Fibroblast of villous mesenchyme (primary cell): ENCODE results near the gene SLC39A2. TPM values are rescaled to one million over a fixed set of nuclear protein-coding genes. Genes with fewer than 3 reads are reported as not detected.
"Not testable (repeated sequence)": the region's sequence is repeated elsewhere in the genome, so short reads cannot be mapped to it uniquely, and the experiment has no call there.

Source experiments
- DNase-seq: peaks from one replicate; pipeline ENCODE4 v3.0.0-alpha.2; 2010; ENCODE audit warnings: low read depth
- H3K4me3 ChIP-seq: 2 replicates; pipeline ENCODE4 v1.5.1; 2011; ENCODE audit warnings: low read depth, mild to moderate bottlenecking, low read length
- total RNA-seq: library from RNA; depleted of rRNA; stranded (reverse); fragments of >200 nt; gene quantifications from 2 replicates; pipeline ENCODE4 v1.2.3, GENCODE V29; 2012
- TF ChIP-seq, protein P1 (sequence below): IDR thresholded peaks from 2 replicates; pipeline ENCODE4 v1.5.1; 2012; ENCODE audit warnings: low read depth, mild to moderate bottlenecking, low read length; ENCODE audit not compliant: insufficient read depth

The SLC39A2 gene, protein sequence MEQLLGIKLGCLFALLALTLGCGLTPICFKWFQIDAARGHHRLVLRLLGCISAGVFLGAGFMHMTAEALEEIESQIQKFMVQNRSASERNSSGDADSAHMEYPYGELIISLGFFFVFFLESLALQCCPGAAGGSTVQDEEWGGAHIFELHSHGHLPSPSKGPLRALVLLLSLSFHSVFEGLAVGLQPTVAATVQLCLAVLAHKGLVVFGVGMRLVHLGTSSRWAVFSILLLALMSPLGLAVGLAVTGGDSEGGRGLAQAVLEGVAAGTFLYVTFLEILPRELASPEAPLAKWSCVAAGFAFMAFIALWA
- not detected in 2 replicates for total RNA-seq

DNA sequence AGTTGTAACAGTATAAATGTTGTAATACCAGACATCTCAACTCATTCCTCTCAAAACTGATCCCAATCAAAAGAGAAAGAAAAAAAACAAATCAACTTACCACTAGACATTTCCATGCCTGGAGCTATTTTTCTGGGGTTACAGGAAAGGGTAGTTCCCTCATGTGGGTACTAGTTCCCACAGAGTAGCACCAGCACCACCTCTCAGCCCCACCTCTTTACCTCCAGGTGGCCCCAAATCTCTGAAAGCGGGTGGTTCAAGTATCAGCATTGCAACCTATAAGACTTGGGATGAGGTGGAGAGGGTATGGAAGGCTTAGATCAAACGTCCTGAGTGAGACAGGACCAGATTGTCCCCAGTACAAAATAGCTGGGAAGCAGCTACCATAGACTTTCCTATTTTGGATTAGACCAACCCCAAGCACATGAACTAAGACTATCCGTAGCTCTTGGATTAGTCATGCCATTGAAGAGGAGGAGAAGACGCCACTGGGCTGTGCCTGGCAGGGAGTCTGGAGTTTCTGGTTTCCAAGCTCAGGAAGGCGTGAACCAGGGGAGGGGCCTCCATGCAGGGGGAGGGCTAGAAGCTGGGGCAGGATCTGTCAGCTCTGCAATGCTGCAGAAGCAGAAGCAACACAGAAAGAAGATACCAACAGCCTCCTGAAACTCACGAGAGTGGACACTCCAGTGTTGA, at the start of gene SLC39A2:
SLC39A2 (plus strand) TSS at position 620 of the 693 bp plus-strand sequence. CDS start 154 bp downstream, outside the sequence.
- TF ChIP-seq, protein P1, sequence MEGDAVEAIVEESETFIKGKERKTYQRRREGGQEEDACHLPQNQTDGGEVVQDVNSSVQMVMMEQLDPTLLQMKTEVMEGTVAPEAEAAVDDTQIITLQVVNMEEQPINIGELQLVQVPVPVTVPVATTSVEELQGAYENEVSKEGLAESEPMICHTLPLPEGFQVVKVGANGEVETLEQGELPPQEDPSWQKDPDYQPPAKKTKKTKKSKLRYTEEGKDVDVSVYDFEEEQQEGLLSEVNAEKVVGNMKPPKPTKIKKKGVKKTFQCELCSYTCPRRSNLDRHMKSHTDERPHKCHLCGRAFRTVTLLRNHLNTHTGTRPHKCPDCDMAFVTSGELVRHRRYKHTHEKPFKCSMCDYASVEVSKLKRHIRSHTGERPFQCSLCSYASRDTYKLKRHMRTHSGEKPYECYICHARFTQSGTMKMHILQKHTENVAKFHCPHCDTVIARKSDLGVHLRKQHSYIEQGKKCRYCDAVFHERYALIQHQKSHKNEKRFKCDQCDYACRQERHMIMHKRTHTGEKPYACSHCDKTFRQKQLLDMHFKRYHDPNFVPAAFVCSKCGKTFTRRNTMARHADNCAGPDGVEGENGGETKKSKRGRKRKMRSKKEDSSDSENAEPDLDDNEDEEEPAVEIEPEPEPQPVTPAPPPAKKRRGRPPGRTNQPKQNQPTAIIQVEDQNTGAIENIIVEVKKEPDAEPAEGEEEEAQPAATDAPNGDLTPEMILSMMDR: no peak
- DNase-seq: peak; percentile 71
- H3K4me3 ChIP-seq: no peak within 1 kb of the TSS

DNA sequence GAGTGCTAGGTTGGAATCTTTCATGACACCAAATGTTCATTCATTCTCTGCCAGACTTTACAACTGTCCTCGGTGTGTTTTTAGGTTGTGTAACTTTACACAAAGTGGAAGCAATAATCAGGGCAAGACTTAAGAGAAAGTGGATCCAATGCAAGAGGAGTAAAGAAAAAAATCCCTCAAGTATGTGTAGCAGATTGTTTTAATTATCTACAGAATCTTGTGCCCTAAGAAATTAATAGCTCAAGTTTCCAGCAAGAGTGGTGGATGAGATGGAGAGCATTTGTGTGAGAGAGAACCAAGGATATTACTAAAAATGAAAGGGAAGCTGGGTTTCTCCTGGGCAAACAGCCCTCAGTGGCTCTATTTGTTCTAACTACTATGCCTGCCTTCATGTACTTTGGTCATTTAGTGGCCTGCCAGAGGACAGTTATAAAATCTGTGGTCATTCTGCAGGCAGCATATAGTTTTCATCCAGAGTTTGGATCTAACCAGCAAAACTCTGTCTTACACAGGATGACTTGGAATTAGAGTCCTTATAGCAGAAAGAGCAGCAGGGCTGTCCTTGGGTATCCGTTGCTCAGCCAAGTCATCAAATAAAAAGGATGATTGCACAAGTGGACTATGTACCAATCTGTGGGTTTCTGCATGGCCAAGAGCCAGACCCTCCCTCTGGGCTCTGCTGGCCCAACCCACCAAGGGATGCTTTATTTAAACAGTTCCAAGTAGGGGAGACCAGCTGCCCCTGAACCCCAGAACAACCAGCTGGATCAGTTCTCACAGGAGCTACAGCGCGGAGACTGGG, 44.2 kb upstream of the SLC39A2 start, which contains the start of gene RNASE2:
RNASE2 (plus strand) TSS at position 752 of the 802 bp plus-strand sequence. CDS start 285 bp downstream, outside the sequence.
- not testable (repeated sequence) for DNase-seq, H3K4me3 ChIP-seq

DNA sequence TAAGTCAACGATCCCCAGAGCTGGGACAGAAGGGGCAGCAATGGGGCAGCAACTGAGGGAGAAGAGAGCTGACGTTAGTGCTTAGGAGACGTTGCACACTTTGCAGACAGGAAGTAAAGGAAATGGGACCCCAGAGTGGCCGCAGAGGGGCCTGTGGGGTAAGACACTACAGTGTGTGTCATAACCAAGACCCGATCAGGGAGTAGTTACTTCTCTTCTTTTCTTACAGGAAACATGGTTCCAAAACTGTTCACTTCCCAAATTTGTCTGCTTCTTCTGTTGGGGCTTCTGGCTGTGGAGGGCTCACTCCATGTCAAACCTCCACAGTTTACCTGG, 43.6 kb upstream of the SLC39A2 start:
- not testable (repeated sequence) for H3K4me3 ChIP-seq, DNase-seq

DNA sequence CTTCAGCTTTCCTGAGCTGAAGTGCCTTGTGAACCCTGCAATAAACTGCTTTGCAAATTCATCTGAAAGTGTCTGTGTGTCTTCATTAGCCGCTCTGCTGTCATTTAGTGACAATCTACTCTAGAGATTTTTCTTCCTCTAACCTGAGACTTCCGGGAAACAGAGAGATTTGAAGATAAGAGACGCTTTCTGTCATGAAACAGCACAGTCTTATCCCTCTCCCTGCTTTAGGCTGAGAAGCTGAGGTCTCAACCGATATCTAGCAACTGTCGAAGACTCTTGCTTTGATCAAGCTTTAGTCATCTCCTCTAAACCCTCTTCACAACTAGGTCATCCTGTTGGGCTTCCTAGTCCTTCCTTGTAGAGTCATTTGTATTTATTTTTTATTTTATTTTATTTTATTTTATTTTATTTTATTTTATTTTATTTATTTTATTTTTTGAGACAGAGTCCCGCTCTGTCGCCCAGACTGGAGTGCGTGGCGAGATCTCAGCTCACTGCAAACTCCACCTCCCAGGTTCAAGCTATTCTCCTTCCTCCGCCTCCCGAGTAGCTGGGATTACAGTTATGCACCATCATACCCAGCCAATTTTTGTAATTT, 42.6 kb upstream of the SLC39A2 start:
- DNase-seq: no peak
- TF ChIP-seq, protein P1: no peak
- H3K4me3 ChIP-seq: no peak overlapping the region

DNA sequence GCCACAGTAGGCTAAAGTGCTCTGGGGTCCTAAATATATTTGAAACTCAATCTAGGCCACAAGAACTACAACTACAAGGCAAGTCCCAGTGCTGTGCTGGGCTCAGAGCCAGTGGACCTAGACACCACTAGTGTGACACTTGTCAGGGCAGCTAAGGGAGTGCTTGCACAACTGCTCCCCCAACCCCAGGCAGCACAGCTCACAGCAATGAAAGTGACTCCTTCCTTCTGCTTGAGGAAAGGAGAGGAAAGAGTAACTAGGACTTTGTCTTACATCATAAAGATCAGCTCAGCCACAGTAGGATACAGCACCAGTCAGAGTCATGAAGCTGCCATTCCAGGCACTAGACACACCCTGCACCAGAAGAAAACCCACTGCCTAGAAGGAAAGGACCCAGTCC, 40.1 kb upstream of the SLC39A2 start:
- not testable (repeated sequence) for DNase-seq, H3K4me3 ChIP-seq

DNA sequence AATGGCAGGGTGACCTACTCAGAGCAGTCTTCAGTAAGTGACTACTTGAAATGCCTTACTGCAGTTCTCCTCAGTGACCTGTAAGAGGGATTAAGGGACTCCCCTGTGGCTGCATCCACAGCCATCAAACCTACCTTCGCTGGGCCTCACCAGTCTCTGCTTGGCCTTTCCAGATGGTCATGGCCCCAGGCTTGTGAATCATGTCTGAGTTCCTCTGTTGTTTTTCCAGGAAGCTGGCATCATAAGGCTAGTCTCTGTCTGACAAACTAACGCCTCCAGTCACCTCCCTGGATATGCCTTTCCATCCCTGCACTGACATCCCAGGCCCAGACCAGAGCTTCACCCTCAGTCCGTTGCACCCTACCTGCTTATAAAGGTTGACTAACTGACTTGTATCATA, 29.8 kb upstream of the SLC39A2 start:
- no peak for DNase-seq
- TF ChIP-seq, protein P1: no peak

DNA sequence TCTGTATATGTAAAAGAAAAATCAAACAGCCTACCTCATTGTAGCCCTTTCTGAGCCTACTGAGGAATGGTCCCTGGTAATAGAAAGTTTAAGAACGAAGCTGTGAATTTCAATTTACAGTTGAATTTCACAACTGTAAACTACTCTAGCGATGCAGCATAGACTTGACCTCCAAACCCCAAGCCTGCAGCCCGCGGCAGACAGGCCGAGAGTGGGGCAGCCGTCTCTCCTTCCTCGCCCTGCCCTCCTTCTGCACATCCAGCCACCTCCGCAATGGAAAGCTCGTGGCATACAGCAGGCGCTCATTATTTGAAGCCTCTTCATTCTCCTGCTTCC, 28.5 kb upstream of the SLC39A2 start:
- no peak for DNase-seq
- peak overlapping the region; percentile 81 for H3K4me3 ChIP-seq
- TF ChIP-seq, protein P1: no peak

More for the DNA sequence above, 29.8 kb upstream of the SLC39A2 start:
- H3K4me3 ChIP-seq: no peak overlapping the region
